Spinal cord (tissue), 10 donors: Measurements from ENCODE around the gene ADGRF5. TPM values are rescaled to one million over a fixed set of nuclear protein-coding genes. Genes with fewer than 3 reads are reported as not detected.

ENCODE experiments used
- DNase-seq, 6 donors: peaks; one replicate each; pipeline versions ENCODE4 v3.0.0 to v3.0.0-alpha.2; 2013 to 2015; ENCODE audit warnings: low spot score in 6 of 6, low read depth in 4 of 6
- H3K27ac ChIP-seq: one replicate; pipeline ENCODE4 v1.5.1; 2013; ENCODE audit warnings: low read depth, low read length, control low read depth
- H3K27me3 ChIP-seq: one replicate; pipeline ENCODE4 v1.6.1; 2013; ENCODE audit warnings: low read length; ENCODE audit not compliant: control insufficient read depth, insufficient read depth
- H3K36me3 ChIP-seq: one replicate; pipeline ENCODE4 v1.6.1; 2013; ENCODE audit warnings: low read length; ENCODE audit not compliant: control insufficient read depth, insufficient read depth
- H3K4me1 ChIP-seq: one replicate; pipeline ENCODE4 v1.6.1; 2013; ENCODE audit warnings: low read length; ENCODE audit not compliant: control insufficient read depth, insufficient read depth
- H3K4me3 ChIP-seq: one replicate; pipeline ENCODE4 v1.5.1; 2013; ENCODE audit warnings: low read depth, low read length, control low read depth
- H3K9me3 ChIP-seq: one replicate; pipeline ENCODE4 v1.6.1; 2013; ENCODE audit warnings: low read length; ENCODE audit not compliant: control insufficient read depth, insufficient read depth
- WGBS: methylation state at CpG from one replicate; pipeline ENCODE4 v1.1.5; 2013; ENCODE audit warnings: missing lambda C conversion rate; ENCODE audit not compliant: insufficient coverage; 5-methylcytosine and 5-hydroxymethylcytosine counted together
- polyA plus RNA-seq, 2 donors: library from polyadenylated mRNA; unstranded; fragments of 120-200 nt; gene quantifications; one replicate each; pipeline ENCODE4 v1.2.1, GENCODE V29; 2013; ENCODE audit not compliant: insufficient read length in 2 of 2
- total RNA-seq, 2 donors: library from RNA; depleted of rRNA in 1 of 2; stranded (reverse); fragments of 120-200 nt in 1 of 2; fragments of >200 nt in 1 of 2; gene quantifications; one replicate each; pipeline versions ENCODE4 v1.2.3 to v1.2.4, GENCODE V29; 2013 to 2014
- donor health status: healthy.

Gene ADGRF5
- total and polyA plus RNA-seq, 4 donors = 8.7 to 28.2 (median 13.6) TPM

- no peaks in the 10 kb centered on the region for H3K9me3 ChIP-seq
- no peak overlapping the region for H3K4me3 ChIP-seq
- no peak for DNase-seq
- no peaks in the 10 kb centered on the region for H3K27me3 ChIP-seq
- no peaks in the 10 kb centered on the region for H3K4me1 ChIP-seq
- no peaks in the 10 kb centered on the region for H3K36me3 ChIP-seq
- WGBS = 100% methylated on average over 3 of the region's 10 CpGs
- no peak overlapping the region for H3K27ac ChIP-seq
These were observed 11.0 kb upstream of the ADGRF5 start for GRCh38 chr6:46932526-46933319.

- H3K4me1 ChIP-seq = no peaks in the 10 kb centered on the region
- DNase-seq = no peak
- no peak overlapping the region for H3K27ac ChIP-seq
- H3K36me3 ChIP-seq = no peaks in the 10 kb centered on the region
- 90% methylated on average over 1 of the region's 2 CpGs for WGBS
- no peaks in the 10 kb centered on the region for H3K27me3 ChIP-seq
- no peak overlapping the region for H3K4me3 ChIP-seq
- no peaks in the 10 kb centered on the region for H3K9me3 ChIP-seq
These were observed 9.7 kb upstream of the ADGRF5 start for GRCh38 chr6:46931416-46931815.

GRCh38 chr6:46930331-46930730 lies 8.6 kb upstream of the ADGRF5 start:
- no peaks in the 10 kb centered on the region for H3K36me3 ChIP-seq
- H3K27me3 ChIP-seq = no peaks in the 10 kb centered on the region
- H3K4me1 ChIP-seq = no peaks in the 10 kb centered on the region
- DNase-seq = no peak
- no peak overlapping the region for H3K27ac ChIP-seq
- H3K9me3 ChIP-seq = no peaks in the 10 kb centered on the region
- no peak overlapping the region for H3K4me3 ChIP-seq
- 83% methylated on average over 2 of the region's 2 CpGs for WGBS

GRCh38 chr6:46927066-46927465 lies 5.3 kb upstream of the ADGRF5 start:
- no CpG with 5 or more reads among the region's 5 CpGs for WGBS
- Histone ChIP-seq H3K9me3 (no peaks in the 10 kb centered on the region), H3K4me3 (no peak overlapping the region), H3K27me3 (no peaks in the 10 kb centered on the region), H3K4me1 (no peaks in the 10 kb centered on the region), H3K36me3 (no peaks in the 10 kb centered on the region), H3K27ac (no peak overlapping the region)
- DNase-seq = no peak

GRCh38 chr6:46926481-46926880 lies 4.7 kb upstream of the ADGRF5 start:
- no peak for DNase-seq
- H3K4me1 ChIP-seq = no peaks in the 10 kb centered on the region
- no peak overlapping the region for H3K27ac ChIP-seq
- H3K9me3 ChIP-seq = no peaks in the 10 kb centered on the region
- no peak overlapping the region for H3K4me3 ChIP-seq
- H3K36me3 ChIP-seq = no peaks in the 10 kb centered on the region
- WGBS = 100% methylated on average over 3 of the region's 6 CpGs
- H3K27me3 ChIP-seq = no peaks in the 10 kb centered on the region

GRCh38 chr6:46925563-46926253 lies 4.0 kb upstream of the ADGRF5 start:
- Histone ChIP-seq H3K36me3 (no peaks in the 10 kb centered on the region), H3K27me3 (no peaks in the 10 kb centered on the region), H3K4me3 (no peak overlapping the region), H3K9me3 (no peaks in the 10 kb centered on the region), H3K27ac (no peak overlapping the region), H3K4me1 (no peaks in the 10 kb centered on the region)
- 100% methylated on average over 2 of the region's 6 CpGs for whole genome bisulfite sequencing
- DNase-seq = no peak

GRCh38 chr6:46923476-46923875 lies 1.7 kb upstream of the ADGRF5 start:
- 82% methylated on average over 6 of the region's 7 CpGs for WGBS
- Histone ChIP-seq H3K36me3 (no peaks in the 10 kb centered on the region), H3K4me3 (no peak overlapping the region), H3K27me3 (no peaks in the 10 kb centered on the region), H3K9me3 (no peaks in the 10 kb centered on the region), H3K4me1 (no peaks in the 10 kb centered on the region), H3K27ac (no peak overlapping the region)
- no peak for DNase-seq

- no peak for DNase-seq
- 78% methylated on average over 3 of the region's 6 CpGs for WGBS
- H3K36me3 ChIP-seq = no peaks in the 10 kb centered on the region
- H3K4me1 ChIP-seq = no peaks in the 10 kb centered on the region
- H3K27me3 ChIP-seq = no peaks in the 10 kb centered on the region
- H3K9me3 ChIP-seq = no peaks in the 10 kb centered on the region
- H3K27ac ChIP-seq = no peak overlapping the region
- H3K4me3 ChIP-seq = no peak overlapping the region
These were observed 679 bp downstream of the ADGRF5 start for GRCh38 chr6:46921059-46921458.

GRCh38 chr6:46918806-46919205 lies 2.9 kb downstream of the ADGRF5 start:
- no peak for DNase-seq
- Histone ChIP-seq H3K4me3 (no peak overlapping the region), H3K36me3 (no peaks in the 10 kb centered on the region), H3K9me3 (no peaks in the 10 kb centered on the region), H3K27ac (no peak overlapping the region), H3K27me3 (no peaks in the 10 kb centered on the region), H3K4me1 (no peaks in the 10 kb centered on the region)
- no CpG with 5 or more reads among the region's 3 CpGs for WGBS
